A549 (cell line): Measurements from ENCODE around the gene CFAP100. TPM values are rescaled to one million over a fixed set of nuclear protein-coding genes. Genes with fewer than 3 reads are reported as not detected.

Experiments used
- ATAC-seq, 2 experiments: fragments of 200-7000 bp in 1 of 2; fragments of >200 bp in 1 of 2; cut with Nextera tagmentation in 1 of 2; cut with Tn5 transposase in 1 of 2; 3 replicates each; pipeline versions ENCODE4 v1.8.0 to v1.9.1; 2018 to 2020; ENCODE audit warnings: mild to moderate bottlenecking in 1 of 2, moderate library complexity in 1 of 2
- CTCF ChIA-PET: fragments of 300-600 bp; sonication (Branson Sonifier 250); formaldehyde crosslinking; extraction: SDS; loops from one replicate; lab custom pipeline; 2021; ENCODE audit warnings: antibody characterized with exemption, inconsistent platforms; lab: Yijun Ruan, JAX
- POLR2A ChIA-PET: fragments of 350-600 bp; formaldehyde crosslinking; extraction: SDS; loops from one replicate; lab custom pipeline; 2021; ENCODE audit warnings: antibody characterized with exemption, inconsistent platforms; lab: Yijun Ruan, JAX
- DNase-seq, 2 experiments: peaks; one replicate each; pipeline versions ENCODE4 v3.0.0 to v3.0.0-alpha.2; 2011 to 2016; ENCODE audit warnings: low read depth in 1 of 2, low spot score in 1 of 2
- FAIRE-seq: peaks from 2 replicates; lab custom pipeline; 2011; peaks lifted over from hg19 to GRCh38; lab: Jason Lieb, UNC
- H3K27ac ChIP-seq, 2 experiments: fragments of >200 bp; sonication (Bioruptor Twin); formaldehyde crosslinking; 3 replicates each; pipeline ENCODE4 v1.5.1; 2016 to 2017
- H3K4me1 ChIP-seq: fragments of >200 bp; sonication (Bioruptor Twin); formaldehyde crosslinking; 3 replicates; pipeline ENCODE4 v1.6.1; 2016
- H3K4me2 ChIP-seq: fragments of >200 bp; sonication (Bioruptor Twin); formaldehyde crosslinking; 3 replicates; pipeline ENCODE4 v1.6.1; 2016
- H3K4me3 ChIP-seq: fragments of >200 bp; sonication (Bioruptor Twin); formaldehyde crosslinking; 3 replicates; pipeline ENCODE4 v1.5.1; 2016
- H3K9me3 ChIP-seq: fragments of >200 bp; sonication (Bioruptor Twin); formaldehyde crosslinking; 3 replicates; pipeline ENCODE4 v1.6.1; 2016
- CBX2 ChIP-seq: fragments of 200-600 bp; sonication (generic); IDR thresholded peaks from 2 replicates; pipeline ENCODE4 v1.6.1; 2016; ENCODE audit warnings: low read depth, mild to moderate bottlenecking, borderline replicate concordance
- CBX8 ChIP-seq: fragments of 200-600 bp; sonication (generic); IDR thresholded peaks from 2 replicates; pipeline ENCODE4 v1.6.1; 2016
- CEBPB ChIP-seq, 2 experiments: fragments of >200 bp in 1 of 2; sonication (Bioruptor Twin) in 1 of 2; formaldehyde crosslinking in 1 of 2; IDR thresholded peaks; 2 replicates each; pipeline ENCODE4 v1.6.1; 2012 to 2016
- CHD2 ChIP-seq: fragments of 150-350 bp; IDR thresholded peaks from 2 replicates; pipeline ENCODE4 v1.6.1; 2014; ENCODE audit warnings: low read length; ENCODE audit not compliant: partially characterized antibody
- ESRRA ChIP-seq: fragments of 150-350 bp; IDR thresholded peaks from 2 replicates; pipeline ENCODE4 v1.6.1; 2014; ENCODE audit warnings: mild to moderate bottlenecking, low read length, borderline replicate concordance
- FOSB ChIP-seq: fragments of 250-450 bp; sonication (Bioruptor Pico); IDR thresholded peaks from 2 replicates; pipeline ENCODE4 v1.5.0; 2020; ENCODE audit warnings: mild to moderate bottlenecking, moderate library complexity
- HDAC2 ChIP-seq: fragments of 200-600 bp; sonication (generic); IDR thresholded peaks from 2 replicates; pipeline ENCODE4 v1.6.1; 2016
- HEYL ChIP-seq: fragments of 250-450 bp; sonication (Bioruptor Pico); IDR thresholded peaks from 2 replicates; pipeline ENCODE4 v1.8.0; 2021; ENCODE audit warnings: mild to moderate bottlenecking, moderate library complexity
- HOXA7 ChIP-seq: fragments of 250-450 bp; sonication (Bioruptor Pico); IDR thresholded peaks from 2 replicates; pipeline ENCODE4 v1.5.0; 2020; ENCODE audit warnings: mild to moderate bottlenecking, moderate library complexity
- HOXB13 ChIP-seq: fragments of 250-450 bp; sonication (Bioruptor Pico); IDR thresholded peaks from 2 replicates; pipeline ENCODE4 v1.5.0; 2020; ENCODE audit warnings: low read depth, mild to moderate bottlenecking, moderate library complexity
- HOXB5 ChIP-seq: fragments of 250-450 bp; sonication (Bioruptor Pico); IDR thresholded peaks from 2 replicates; pipeline ENCODE4 v1.5.0; 2020; ENCODE audit warnings: mild to moderate bottlenecking, moderate library complexity
- KDM5A ChIP-seq: fragments of 200-600 bp; sonication (generic); IDR thresholded peaks from 2 replicates; pipeline ENCODE4 v1.6.1; 2016; ENCODE audit warnings: antibody characterized with exemption, mild to moderate bottlenecking
- MAFK ChIP-seq: fragments of 450-650 bp; IDR thresholded peaks from 2 replicates; pipeline ENCODE4 v1.6.1; 2014; ENCODE audit not compliant: partially characterized antibody
- MYC ChIP-seq: IDR thresholded peaks from 2 replicates; pipeline ENCODE4 v1.6.1; 2012; ENCODE audit warnings: mild to moderate bottlenecking, inconsistent platforms, low read length, improper control_type of control experiment, borderline replicate concordance
- NFE2L2 ChIP-seq: fragments of 150-350 bp; conservative IDR thresholded peaks from 2 replicates; pipeline ENCODE4 v1.6.1; 2014; ENCODE audit warnings: low read length
- NPAS2 ChIP-seq: fragments of 250-450 bp; sonication (Bioruptor Pico); IDR thresholded peaks from 2 replicates; pipeline ENCODE4 v1.8.0; 2022; ENCODE audit warnings: mild to moderate bottlenecking, moderate library complexity, borderline replicate concordance
- NR3C1 ChIP-seq: fragments of >200 bp; sonication (Bioruptor Twin); formaldehyde crosslinking; IDR thresholded peaks from 3 replicates; pipeline ENCODE4 v1.6.1; 2017
- PHF8 ChIP-seq: fragments of 200-600 bp; sonication (generic); IDR thresholded peaks from 2 replicates; pipeline ENCODE4 v1.6.1; 2016; ENCODE audit warnings: low read depth, mild to moderate bottlenecking, antibody characterized with exemption, moderate library complexity, borderline replicate concordance
- RARB ChIP-seq: fragments of 250-450 bp; sonication (Bioruptor Pico); IDR thresholded peaks from 2 replicates; pipeline ENCODE4 v1.8.0; 2021; ENCODE audit warnings: mild to moderate bottlenecking, moderate library complexity
- RCOR1 ChIP-seq: fragments of 150-350 bp; IDR thresholded peaks from 2 replicates; pipeline ENCODE4 v1.6.1; 2014; ENCODE audit warnings: antibody characterized with exemption, low read length, low read depth
- RFX5 ChIP-seq: fragments of 450-650 bp; IDR thresholded peaks from 2 replicates; pipeline ENCODE4 v1.7.1; 2014; ENCODE audit warnings: antibody characterized with exemption, mild to moderate bottlenecking, moderate library complexity
- SMC3 ChIP-seq: fragments of >200 bp; sonication (Bioruptor Twin); formaldehyde crosslinking; IDR thresholded peaks from 3 replicates; pipeline ENCODE4 v1.6.1; 2018; ENCODE audit warnings: inconsistent platforms
- SREBF2 ChIP-seq: fragments of 450-650 bp; IDR thresholded peaks from 2 replicates; pipeline ENCODE4 v1.6.1; 2014; ENCODE audit warnings: mild to moderate bottlenecking, moderate library complexity
- ZC3H11A ChIP-seq: fragments of 450-650 bp; IDR thresholded peaks from 2 replicates; pipeline ENCODE4 v1.6.1; 2014; ENCODE audit warnings: antibody characterized with exemption, mild to moderate bottlenecking
- ZSCAN20 ChIP-seq: fragments of 250-450 bp; sonication (Bioruptor Pico); IDR thresholded peaks from 2 replicates; pipeline ENCODE4 v1.8.0; 2022; ENCODE audit warnings: mild to moderate bottlenecking, moderate library complexity
- WGBS: methylation state at CpG from one replicate; pipeline ENCODE4 v1.1.6; 2017; ENCODE audit errors: missing lambda C conversion rate; 5-methylcytosine and 5-hydroxymethylcytosine counted together
- polyA plus RNA-seq, 4 experiments: library from polyadenylated mRNA; depleted of rRNA in 3 of 4; stranded (reverse); fragments of >200 nt; fragmentation: RNase III in 1 of 4; extraction: RNeasy Plus Mini Kit Qiagen cat#74134 plus additional on column Dnase treatment in 1 of 4; gene quantifications; 2 replicates in 3 of 4; 3 replicates in 1 of 4; pipeline ENCODE4 v1.2.3, GENCODE V29; 2011 to 2017
- TF ChIP-seq, protein P1 (sequence below): fragments of 250-450 bp; sonication (Bioruptor Pico); IDR thresholded peaks from 2 replicates; pipeline ENCODE4 v1.5.0; 2021; ENCODE audit warnings: mild to moderate bottlenecking, moderate library complexity, borderline replicate concordance
- TF ChIP-seq, protein P2 (sequence below): fragments of 450-650 bp; IDR thresholded peaks from 2 replicates; pipeline ENCODE4 v1.6.1; 2014; ENCODE audit warnings: antibody characterized with exemption
- TF ChIP-seq, protein P3 (sequence below): fragments of >200 bp; sonication (Bioruptor Twin); formaldehyde crosslinking; IDR thresholded peaks from 3 replicates; pipeline ENCODE4 v1.5.1; 2016
- TF ChIP-seq, protein P4 (sequence below): IDR thresholded peaks from 2 replicates; pipeline ENCODE4 v1.6.1; 2012; ENCODE audit warnings: low read depth, borderline replicate concordance
- TF ChIP-seq, protein P5 (sequence below): fragments of 150-350 bp; IDR thresholded peaks from 2 replicates; pipeline ENCODE4 v1.6.1; 2014; ENCODE audit warnings: low read depth, mild to moderate bottlenecking, low read length
- TF ChIP-seq, protein P6 (sequence below): IDR thresholded peaks from 2 replicates; pipeline ENCODE4 v1.6.1; 2012

The CFAP100 gene
- polyA plus RNA-seq, 2 of the 4 experiments (the other 2 are of a cell fraction): not detected

DNA sequence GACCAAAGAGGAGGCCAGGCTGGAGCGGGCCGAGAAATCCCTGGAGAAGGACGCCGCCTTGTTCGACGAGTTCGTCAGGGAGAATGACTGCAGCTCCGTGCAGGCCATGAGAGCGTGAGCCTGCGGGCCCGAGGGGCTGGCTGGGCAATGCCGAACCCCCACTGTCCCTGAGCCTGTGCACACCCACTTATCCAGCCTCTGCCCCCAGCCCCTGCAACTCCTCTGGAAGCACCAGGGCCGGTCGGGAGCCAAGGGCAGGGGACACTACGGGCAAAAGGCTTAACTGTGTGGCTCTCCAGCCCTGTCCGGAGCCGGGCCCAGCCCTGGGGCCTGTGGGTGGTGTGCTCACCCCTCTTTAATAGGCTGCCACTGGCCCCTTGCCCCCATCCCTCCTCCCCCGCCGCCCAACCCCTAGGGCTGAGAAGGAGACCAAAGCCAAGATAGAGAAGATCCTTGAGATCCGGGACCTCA lies 24.0 kb downstream of the CFAP100 start:
- WGBS: 88% methylated on average over 12 of the region's 20 CpGs
- ATAC-seq (no peak), DNase-seq (no peak), FAIRE-seq (no peak)
- Histone ChIP-seq H3K9me3 (no peaks in the 10 kb centered on the region), H3K4me1 (no peaks in the 10 kb centered on the region), H3K4me2 (no peak overlapping the region), H3K27ac (no peak overlapping the region), H3K4me3 (no peak overlapping the region)
- POLR2A ChIA-PET: no interaction called here
- CTCF ChIA-PET: no interaction called here
- no peak for TF ChIP-seq HOXB13 (CRISPR knock-in tag)
- no peak for TF ChIP-seq SMC3
- TF ChIP-seq, protein P1, sequence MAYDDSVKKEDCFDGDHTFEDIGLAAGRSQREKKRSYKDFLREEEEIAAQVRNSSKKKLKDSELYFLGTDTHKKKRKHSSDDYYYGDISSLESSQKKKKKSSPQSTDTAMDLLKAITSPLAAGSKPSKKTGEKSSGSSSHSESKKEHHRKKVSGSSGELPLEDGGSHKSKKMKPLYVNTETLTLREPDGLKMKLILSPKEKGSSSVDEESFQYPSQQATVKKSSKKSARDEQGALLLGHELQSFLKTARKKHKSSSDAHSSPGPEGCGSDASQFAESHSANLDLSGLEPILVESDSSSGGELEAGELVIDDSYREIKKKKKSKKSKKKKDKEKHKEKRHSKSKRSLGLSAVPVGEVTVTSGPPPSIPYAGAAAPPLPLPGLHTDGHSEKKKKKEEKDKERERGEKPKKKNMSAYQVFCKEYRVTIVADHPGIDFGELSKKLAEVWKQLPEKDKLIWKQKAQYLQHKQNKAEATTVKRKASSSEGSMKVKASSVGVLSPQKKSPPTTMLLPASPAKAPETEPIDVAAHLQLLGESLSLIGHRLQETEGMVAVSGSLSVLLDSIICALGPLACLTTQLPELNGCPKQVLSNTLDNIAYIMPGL (CRISPR knock-in tag): no peak
- no peak for TF ChIP-seq HDAC2
- TF ChIP-seq NPAS2 (CRISPR knock-in tag): no peak
- no peak for TF ChIP-seq CBX2
- TF ChIP-seq ESRRA: no peak
- TF ChIP-seq CHD2: no peak
- TF ChIP-seq RFX5: no peak
- TF ChIP-seq CBX8: no peak
- TF ChIP-seq, protein P2, sequence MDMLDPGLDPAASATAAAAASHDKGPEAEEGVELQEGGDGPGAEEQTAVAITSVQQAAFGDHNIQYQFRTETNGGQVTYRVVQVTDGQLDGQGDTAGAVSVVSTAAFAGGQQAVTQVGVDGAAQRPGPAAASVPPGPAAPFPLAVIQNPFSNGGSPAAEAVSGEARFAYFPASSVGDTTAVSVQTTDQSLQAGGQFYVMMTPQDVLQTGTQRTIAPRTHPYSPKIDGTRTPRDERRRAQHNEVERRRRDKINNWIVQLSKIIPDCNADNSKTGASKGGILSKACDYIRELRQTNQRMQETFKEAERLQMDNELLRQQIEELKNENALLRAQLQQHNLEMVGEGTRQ: no peak
- TF ChIP-seq HOXA7 (CRISPR knock-in tag): no peak
- no peak for TF ChIP-seq PHF8
- TF ChIP-seq SREBF2: no peak
- TF ChIP-seq MAFK: no peak
- no peak for TF ChIP-seq FOSB (CRISPR knock-in tag)
- no peak for TF ChIP-seq NFE2L2
- no peak for TF ChIP-seq ZC3H11A
- no peak for TF ChIP-seq RCOR1

DNA sequence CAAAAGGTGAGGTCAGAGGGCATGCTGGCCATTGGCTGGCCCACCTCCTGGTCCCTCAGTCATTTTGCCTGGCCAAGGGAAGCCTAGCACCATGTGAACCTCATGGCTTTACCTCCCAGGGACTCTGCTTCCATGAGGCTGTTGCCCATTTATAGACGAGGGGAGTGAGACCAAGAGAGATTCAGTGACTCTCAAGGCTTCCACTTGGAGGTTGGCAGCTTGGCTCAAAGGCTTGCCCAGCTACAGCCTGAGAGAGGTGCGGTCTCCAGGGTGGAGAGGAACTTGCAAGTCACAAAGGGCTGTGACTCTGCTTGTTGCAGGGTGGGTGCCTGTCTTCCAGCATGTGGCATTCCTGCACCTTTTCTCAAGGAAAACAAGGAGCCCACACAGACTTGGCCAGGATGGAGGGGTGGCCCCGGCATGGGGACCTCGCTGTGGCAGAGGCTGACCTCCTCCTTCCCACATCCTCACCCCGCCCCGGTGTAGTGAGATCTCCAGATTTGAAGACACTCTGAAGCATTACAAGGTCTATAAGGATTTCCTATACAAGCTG lies 24.5 kb downstream of the CFAP100 start:
- ATAC-seq (no peak), FAIRE-seq (no peak), DNase-seq (no peak)
- no peak overlapping the region for H3K4me3 ChIP-seq
- ChIA-PET POLR2A (no interaction called here), CTCF (no interaction called here)
- 80% methylated on average over 4 of the region's 6 CpGs for WGBS
- no peaks in the 10 kb centered on the region for H3K9me3 ChIP-seq
- no peak overlapping the region for H3K4me2 ChIP-seq
- H3K4me1 ChIP-seq: no peaks in the 10 kb centered on the region
- H3K27ac ChIP-seq: no peak overlapping the region
- TF ChIP-seq, protein P3, sequence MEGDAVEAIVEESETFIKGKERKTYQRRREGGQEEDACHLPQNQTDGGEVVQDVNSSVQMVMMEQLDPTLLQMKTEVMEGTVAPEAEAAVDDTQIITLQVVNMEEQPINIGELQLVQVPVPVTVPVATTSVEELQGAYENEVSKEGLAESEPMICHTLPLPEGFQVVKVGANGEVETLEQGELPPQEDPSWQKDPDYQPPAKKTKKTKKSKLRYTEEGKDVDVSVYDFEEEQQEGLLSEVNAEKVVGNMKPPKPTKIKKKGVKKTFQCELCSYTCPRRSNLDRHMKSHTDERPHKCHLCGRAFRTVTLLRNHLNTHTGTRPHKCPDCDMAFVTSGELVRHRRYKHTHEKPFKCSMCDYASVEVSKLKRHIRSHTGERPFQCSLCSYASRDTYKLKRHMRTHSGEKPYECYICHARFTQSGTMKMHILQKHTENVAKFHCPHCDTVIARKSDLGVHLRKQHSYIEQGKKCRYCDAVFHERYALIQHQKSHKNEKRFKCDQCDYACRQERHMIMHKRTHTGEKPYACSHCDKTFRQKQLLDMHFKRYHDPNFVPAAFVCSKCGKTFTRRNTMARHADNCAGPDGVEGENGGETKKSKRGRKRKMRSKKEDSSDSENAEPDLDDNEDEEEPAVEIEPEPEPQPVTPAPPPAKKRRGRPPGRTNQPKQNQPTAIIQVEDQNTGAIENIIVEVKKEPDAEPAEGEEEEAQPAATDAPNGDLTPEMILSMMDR: no peak
- no peak for TF ChIP-seq CBX2
- no peak for TF ChIP-seq SMC3
- TF ChIP-seq HEYL: no peak
- TF ChIP-seq MYC: no peak
- TF ChIP-seq, protein P4, sequence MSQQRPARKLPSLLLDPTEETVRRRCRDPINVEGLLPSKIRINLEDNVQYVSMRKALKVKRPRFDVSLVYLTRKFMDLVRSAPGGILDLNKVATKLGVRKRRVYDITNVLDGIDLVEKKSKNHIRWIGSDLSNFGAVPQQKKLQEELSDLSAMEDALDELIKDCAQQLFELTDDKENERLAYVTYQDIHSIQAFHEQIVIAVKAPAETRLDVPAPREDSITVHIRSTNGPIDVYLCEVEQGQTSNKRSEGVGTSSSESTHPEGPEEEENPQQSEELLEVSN: no peak
- no peak for TF ChIP-seq RCOR1
- TF ChIP-seq, protein P5, sequence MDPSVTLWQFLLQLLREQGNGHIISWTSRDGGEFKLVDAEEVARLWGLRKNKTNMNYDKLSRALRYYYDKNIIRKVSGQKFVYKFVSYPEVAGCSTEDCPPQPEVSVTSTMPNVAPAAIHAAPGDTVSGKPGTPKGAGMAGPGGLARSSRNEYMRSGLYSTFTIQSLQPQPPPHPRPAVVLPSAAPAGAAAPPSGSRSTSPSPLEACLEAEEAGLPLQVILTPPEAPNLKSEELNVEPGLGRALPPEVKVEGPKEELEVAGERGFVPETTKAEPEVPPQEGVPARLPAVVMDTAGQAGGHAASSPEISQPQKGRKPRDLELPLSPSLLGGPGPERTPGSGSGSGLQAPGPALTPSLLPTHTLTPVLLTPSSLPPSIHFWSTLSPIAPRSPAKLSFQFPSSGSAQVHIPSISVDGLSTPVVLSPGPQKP: no peak
- TF ChIP-seq CEBPB (IDR thresholded peaks at IDR 0.05): no peak
- no peak for TF ChIP-seq KDM5A
- no peak for TF ChIP-seq NR3C1
- TF ChIP-seq PHF8: no peak
- no peak for TF ChIP-seq FOSB (CRISPR knock-in tag)
- no peak for TF ChIP-seq RARB (CRISPR knock-in tag)
- TF ChIP-seq, protein P6, sequence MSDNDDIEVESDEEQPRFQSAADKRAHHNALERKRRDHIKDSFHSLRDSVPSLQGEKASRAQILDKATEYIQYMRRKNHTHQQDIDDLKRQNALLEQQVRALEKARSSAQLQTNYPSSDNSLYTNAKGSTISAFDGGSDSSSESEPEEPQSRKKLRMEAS: no peak
- TF ChIP-seq ZSCAN20 (CRISPR knock-in tag): no peak
- TF ChIP-seq, protein P1 (CRISPR knock-in tag): no peak
- TF ChIP-seq HOXB5 (CRISPR knock-in tag): no peak
- no peak for TF ChIP-seq CHD2
